HG03521 (cell line): ENCODE measurements around the gene PTF1A.
"Not testable (repeated sequence)": the region's sequence is repeated elsewhere in the genome, so short reads cannot be mapped to it uniquely, and the experiment has no call there.

Experiments used
- ATAC-seq: cut with Tn5 transposase; IDR thresholded peaks from one replicate; pipeline ENCODE4 v1.9.1; 2021; ENCODE audit warnings: mild to moderate bottlenecking, moderate library complexity; ENCODE audit not compliant: unreplicated experiment

The PTF1A gene

GRCh38 chr10:23202779-23203178 is 10.7 kb downstream of the PTF1A start:
- ATAC-seq = no peak

DNA sequence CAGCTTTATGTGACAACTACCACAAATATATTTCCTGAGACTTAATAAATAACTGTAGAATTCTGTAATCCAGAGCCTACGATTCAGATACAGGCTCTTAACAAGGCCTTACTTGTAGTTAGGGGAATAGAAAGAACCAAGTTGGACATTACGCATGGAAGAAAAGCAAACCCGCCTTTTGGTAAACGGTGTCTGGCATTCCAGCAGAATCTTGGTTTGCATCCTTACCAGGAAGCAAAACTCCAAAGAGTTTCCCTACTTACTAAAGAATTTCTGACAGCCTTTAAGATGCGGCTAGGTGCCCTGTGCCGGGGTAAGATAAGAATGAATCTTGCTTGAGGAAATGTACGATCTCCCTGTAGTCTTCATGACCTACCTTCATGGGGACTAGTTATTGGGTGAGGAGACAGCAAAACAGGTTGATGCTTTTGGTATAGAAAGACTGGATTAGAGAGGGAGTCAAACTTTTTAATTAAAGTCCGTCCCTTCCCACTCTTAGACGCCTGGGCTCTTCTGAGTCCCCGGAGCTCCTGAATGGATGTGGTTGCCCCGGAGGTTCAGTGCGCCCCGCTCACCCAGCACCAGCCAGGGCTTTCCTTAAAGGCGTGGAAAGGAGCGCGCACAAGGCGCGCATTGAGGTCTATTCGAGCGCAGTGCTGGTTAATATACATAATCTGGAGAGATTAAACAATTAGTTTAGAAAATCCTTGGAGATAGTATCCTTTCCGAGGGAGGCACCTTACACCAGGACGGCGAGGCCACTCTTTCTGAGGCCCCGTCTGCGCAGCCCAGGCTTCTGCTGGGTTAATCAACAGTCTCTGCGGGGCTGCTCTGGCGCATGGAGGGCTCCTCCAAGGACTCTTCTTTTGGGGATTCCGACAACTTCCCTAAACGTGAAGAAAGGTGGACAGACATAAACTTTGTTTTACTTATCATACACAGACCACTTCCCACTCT is 11.5 kb downstream of the PTF1A start:
- no peak for ATAC-seq

- ATAC-seq = no peak
These were observed 12.7 kb downstream of the PTF1A start for GRCh38 chr10:23204773-23205172.

DNA sequence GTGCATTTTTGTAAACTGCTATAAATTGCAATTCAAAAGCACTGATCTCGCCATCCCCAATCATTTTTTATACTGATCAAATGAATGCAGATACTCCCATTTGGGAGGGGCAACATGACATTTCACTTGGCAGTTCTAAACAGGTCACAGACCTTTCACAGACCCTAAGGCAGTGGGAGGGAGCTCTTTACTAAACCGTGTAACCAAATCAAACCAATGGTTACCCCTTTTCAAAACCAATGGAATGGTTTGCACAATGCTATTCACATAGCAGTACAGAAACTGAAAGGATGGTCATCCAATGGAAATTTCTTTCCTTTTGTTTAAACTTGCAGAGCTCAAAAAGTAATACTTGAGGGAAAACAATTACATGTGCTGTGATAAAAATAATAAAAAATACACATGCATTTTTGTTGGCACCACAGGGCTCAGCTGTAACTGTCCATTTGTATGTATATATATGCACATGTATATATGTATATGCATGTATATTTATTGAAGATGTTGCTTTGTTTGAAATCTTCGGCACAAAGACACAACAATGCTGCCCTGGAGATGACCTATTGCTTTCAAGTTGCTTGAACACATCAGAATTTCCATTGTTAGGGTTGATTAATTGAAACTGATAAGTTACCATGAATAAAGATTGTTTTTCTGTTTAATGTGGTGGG is 14.0 kb downstream of the PTF1A start:
- ATAC-seq = no peak

DNA sequence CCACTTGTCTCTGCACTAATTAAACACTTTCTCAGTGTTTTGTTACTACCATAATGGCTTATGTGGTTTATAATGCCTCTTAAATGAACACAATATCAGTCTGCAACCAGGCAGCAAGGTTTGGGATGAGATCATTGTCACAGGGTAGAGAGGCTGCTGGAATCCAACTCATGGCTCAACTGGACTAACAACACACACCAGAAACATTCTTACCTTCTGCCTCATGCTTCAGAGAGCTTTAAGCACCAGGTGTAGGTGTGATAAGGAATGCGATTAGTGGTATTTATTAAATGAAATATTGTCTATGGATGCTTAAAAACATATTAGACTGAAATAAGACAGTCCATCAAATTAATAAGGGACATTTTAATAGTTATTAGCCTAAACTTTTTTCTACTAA is 25.4 kb downstream of the PTF1A start:
- ATAC-seq = no peak

DNA sequence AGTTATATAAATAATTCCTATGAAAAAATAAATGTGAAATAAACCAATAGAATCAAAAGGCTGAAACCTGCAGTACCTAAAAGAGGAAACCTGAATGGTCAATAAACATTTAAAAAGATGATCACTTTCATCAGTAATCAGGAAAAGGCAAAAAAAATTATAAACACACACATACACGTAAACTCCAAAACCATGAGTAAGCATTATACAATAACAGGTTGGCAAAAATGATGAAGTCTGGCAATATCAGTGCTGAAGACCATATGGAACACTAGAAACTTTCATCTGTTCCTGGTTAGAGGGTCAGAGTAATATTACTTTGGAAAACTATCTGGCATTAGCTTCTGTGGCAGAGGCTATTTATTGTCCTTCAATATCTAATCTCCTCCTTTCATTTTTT is 38.5 kb downstream of the PTF1A start:
- ATAC-seq = no peak

DNA sequence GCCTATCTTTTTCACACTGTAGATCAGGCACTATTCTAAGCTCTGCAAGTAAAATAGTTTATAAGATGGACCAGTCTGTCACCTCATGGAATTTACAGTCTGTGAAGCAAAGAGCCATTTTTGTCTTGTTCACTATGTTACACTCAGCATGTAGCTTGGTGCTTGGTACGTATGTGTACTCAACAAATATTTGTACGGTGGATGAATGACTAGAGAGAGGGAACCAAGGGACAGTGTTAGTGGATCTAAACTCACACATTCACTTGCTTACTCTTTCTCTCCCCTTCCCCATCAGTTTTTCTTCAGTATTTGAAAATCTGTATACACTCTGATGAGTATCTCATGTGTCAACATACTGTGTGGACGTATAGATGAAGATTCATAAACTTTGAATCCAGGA is 45.9 kb downstream of the PTF1A start:
- no peak for ATAC-seq

GRCh38 chr10:23241779-23242178 is 49.7 kb downstream of the PTF1A start:
- not testable (repeated sequence) for ATAC-seq
